Aorta (tissue), 5 donors: Measurements from ENCODE around the gene PDK2. TPM values are rescaled to one million over a fixed set of nuclear protein-coding genes. Genes with fewer than 3 reads are reported as not detected.
A peak's percentile ranks its signal among the peaks of the same experiment; 100 is the strongest.

Source experiments
- ATAC-seq: fragments of 200-7000 bp; cut with Tn5 transposase; one replicate; pipeline ENCODE4 v1.9.1; 2022; ENCODE audit warnings: moderate library complexity; ENCODE audit not compliant: low FRiP score
- DNase-seq, 2 donors: peaks; one replicate each; pipeline ENCODE4 v3.0.0-alpha.2; 2020
- H3K27ac ChIP-seq, 2 donors: one replicate each; pipeline ENCODE4 v1.5.1; 2013; ENCODE audit warnings: low read length in 2 of 2, mild to moderate bottlenecking in 2 of 2, moderate library complexity in 2 of 2, control low read depth in 1 of 2, inconsistent platforms in 1 of 2, low read depth in 1 of 2
- H3K27me3 ChIP-seq, 2 donors: one replicate each; pipeline ENCODE4 v1.6.1; 2013; ENCODE audit warnings: control low read depth in 1 of 2, low read length in 1 of 2, mild to moderate bottlenecking in 1 of 2, moderate library complexity in 1 of 2; ENCODE audit not compliant: insufficient read depth in 2 of 2, control insufficient read depth in 1 of 2
- H3K36me3 ChIP-seq, 2 donors: one replicate each; pipeline ENCODE4 v1.6.1; 2013; ENCODE audit warnings: control low read depth in 1 of 2, low read length in 1 of 2, mild to moderate bottlenecking in 1 of 2; ENCODE audit not compliant: insufficient read depth in 2 of 2, control insufficient read depth in 1 of 2
- H3K4me1 ChIP-seq, 2 donors: one replicate each; pipeline ENCODE4 v1.6.1; 2013; ENCODE audit warnings: low read length in 2 of 2, control low read depth in 1 of 2, mild to moderate bottlenecking in 1 of 2, moderate library complexity in 1 of 2; ENCODE audit not compliant: insufficient read depth in 2 of 2, control insufficient read depth in 1 of 2
- H3K4me3 ChIP-seq, 2 donors: one replicate each; pipeline ENCODE4 v1.5.1; 2013; ENCODE audit warnings: low read length in 2 of 2, control low read depth in 1 of 2, mild to moderate bottlenecking in 1 of 2
- H3K9me3 ChIP-seq: one replicate; pipeline ENCODE4 v1.6.1; 2013; ENCODE audit warnings: mild to moderate bottlenecking, low read length; ENCODE audit not compliant: control insufficient read depth
- WGBS, 2 donors: extraction: QIAGEN DNeasy Blood & Tissue Kit; methylation state at CpG; one replicate each; pipeline ENCODE4 v1.1.7; 2013; 5-methylcytosine and 5-hydroxymethylcytosine counted together
- intact Hi-C, 2 donors: fragments of 100-400 bp; cut with DNase I; formaldehyde crosslinking; loops; one replicate each; pipeline versions ENCODE4 v1.14.2 to v1.15.0; 2022
- polyA plus RNA-seq, 2 donors: library from polyadenylated mRNA; stranded (reverse); fragments of 200-250 nt; gene quantifications; one replicate each; pipeline ENCODE4 v1.2.3, GENCODE V29; 2013
- total RNA-seq, 2 donors: library from RNA; stranded (reverse); fragmentation: NEBNext Ultra II Directional; extraction: Animal tissue kit (Norgen Biotek cat#: 25700); gene quantifications; one replicate each; pipeline ENCODE4 v1.2.1, GENCODE V29; 2021
- donor health status: healthy with polysubstance abuse.
- donor health status: Bipolar disorder and iron deficiency.
- donor health status: DM: no; HTN: no; CAD: no.
- donor health status: DM: no; HTN: no; CAD: no.
- donor health status: DM: yes; HTN: yes; CAD: no.

Gene PDK2
- total and polyA plus RNA-seq, 4 donors = 15.0 to 45.8 (median 41.1) TPM

GRCh38 chr17:50097455-50097854, 2.3 kb downstream of the PDK2 start:
- no peaks in the 10 kb centered on the region for H3K27me3 ChIP-seq
- ATAC-seq (no peak), DNase-seq (peak in 1 of 2 donors; percentile 34)
- 64 to 76% methylated on average over 7 of the region's 7 CpGs for WGBS, 2 donors
- intact Hi-C loops = loop anchor here in 1 of 2 donors (5.0 kb wide), 1 partner anchor 50 kb away; no protein-coding TSS in a partner anchor
- H3K9me3 ChIP-seq = no peaks in the 10 kb centered on the region
- H3K4me1 ChIP-seq = no peaks in the 10 kb centered on the region
- no peaks in the 10 kb centered on the region for H3K36me3 ChIP-seq
- no peak overlapping the region for H3K27ac ChIP-seq
- H3K4me3 ChIP-seq = no peak overlapping the region

DNA sequence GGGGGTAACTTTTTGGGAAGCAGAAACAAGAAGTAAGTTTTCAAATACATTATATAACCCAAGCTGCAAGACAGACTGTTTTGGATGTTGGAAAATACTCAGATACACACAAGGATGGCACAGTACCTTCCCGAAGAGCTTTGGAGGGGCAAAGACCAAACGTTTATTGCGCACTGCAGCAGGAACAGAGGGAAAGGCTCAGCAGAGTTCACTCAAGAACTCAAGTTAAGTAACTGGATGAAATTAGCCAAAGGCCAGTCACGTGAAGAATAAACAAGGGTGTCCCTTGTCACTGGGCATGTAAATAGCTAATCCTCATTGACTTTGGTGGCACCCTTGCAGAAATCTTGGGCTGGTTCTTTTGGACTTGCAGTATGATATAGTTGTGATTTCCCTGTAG, 2.8 kb downstream of the PDK2 start:
- Histone ChIP-seq H3K9me3 (no peaks in the 10 kb centered on the region), H3K27ac (no peak overlapping the region), H3K36me3 (no peaks in the 10 kb centered on the region), H3K4me1 (no peaks in the 10 kb centered on the region), H3K27me3 (no peaks in the 10 kb centered on the region), H3K4me3 (no peak overlapping the region)
- ATAC-seq = no peak
- intact Hi-C loops = loop anchor here in 1 of 2 donors (5.0 kb wide), 1 partner anchor 49 kb away; no protein-coding TSS in a partner anchor
- DNase-seq = no peak
- 75 to 76% methylated on average over 4 of the region's 4 CpGs for WGBS, 2 donors

- intact Hi-C loops = loop anchor here in 1 of 2 donors (5.0 kb wide), 1 partner anchor 49 kb away; no protein-coding TSS in a partner anchor
- H3K27ac ChIP-seq = no peak overlapping the region
Measured at GRCh38 chr17:50098583-50098982, 3.4 kb downstream of the PDK2 start.

GRCh38 chr17:50099003-50099402, 3.9 kb downstream of the PDK2 start:
- no peak overlapping the region for H3K27ac ChIP-seq
- no peaks in the 10 kb centered on the region for H3K27me3 ChIP-seq
- no peaks in the 10 kb centered on the region for H3K9me3 ChIP-seq
- H3K4me1 ChIP-seq = no peaks in the 10 kb centered on the region
- intact Hi-C loops = loop anchor here in 1 of 2 donors (5.0 kb wide), 1 partner anchor 48 kb away; no protein-coding TSS in a partner anchor
- 74 to 79% methylated on average over 5 of the region's 5 CpGs for WGBS, 2 donors
- ATAC-seq (no peak), DNase-seq (peak in 1 of 2 donors; percentile 22)
- no peak overlapping the region for H3K4me3 ChIP-seq
- no peaks in the 10 kb centered on the region for H3K36me3 ChIP-seq

More at GRCh38 chr17:50098583-50098982, 3.4 kb downstream of the PDK2 start:
- Histone ChIP-seq H3K4me1 (no peaks in the 10 kb centered on the region), H3K4me3 (no peak overlapping the region), H3K27me3 (no peaks in the 10 kb centered on the region), H3K36me3 (no peaks in the 10 kb centered on the region), H3K9me3 (no peaks in the 10 kb centered on the region)
- 77 to 80% methylated on average over 4 of the region's 4 CpGs for WGBS, 2 donors
- ATAC-seq (no peak), DNase-seq (peak in 1 of 2 donors; percentile 5)

DNA sequence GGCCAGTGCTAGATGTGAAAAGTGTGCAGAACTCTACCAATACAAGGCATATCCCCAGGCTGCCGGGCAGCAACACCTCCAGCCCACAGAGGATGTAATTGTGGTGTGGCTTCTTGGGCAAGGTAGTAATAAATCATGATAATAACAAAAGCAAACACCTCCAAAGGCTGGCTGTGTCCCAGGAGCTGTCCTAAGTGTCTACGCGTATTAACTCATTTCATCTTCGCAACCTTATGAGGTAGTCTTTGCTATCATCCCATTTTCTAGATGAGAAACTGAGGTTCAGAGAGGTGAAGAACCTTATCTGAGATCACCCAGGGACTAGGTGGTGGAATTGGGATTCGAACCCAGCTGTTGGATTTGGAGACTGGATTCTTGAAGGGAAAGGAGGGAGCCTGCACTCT, 5.3 kb downstream of the PDK2 start:
- intact Hi-C loops = no loop called here
- H3K4me3 ChIP-seq = no peak overlapping the region
- WGBS, 2 donors = 76 to 77% methylated on average over 5 of the region's 5 CpGs
- H3K36me3 ChIP-seq = no peaks in the 10 kb centered on the region
- DNase-seq (peak in 1 of 2 donors; percentile 12), ATAC-seq (no peak)
- H3K9me3 ChIP-seq = no peaks in the 10 kb centered on the region
- no peaks in the 10 kb centered on the region for H3K27me3 ChIP-seq
- no peak overlapping the region for H3K27ac ChIP-seq
- no peaks in the 10 kb centered on the region for H3K4me1 ChIP-seq

DNA sequence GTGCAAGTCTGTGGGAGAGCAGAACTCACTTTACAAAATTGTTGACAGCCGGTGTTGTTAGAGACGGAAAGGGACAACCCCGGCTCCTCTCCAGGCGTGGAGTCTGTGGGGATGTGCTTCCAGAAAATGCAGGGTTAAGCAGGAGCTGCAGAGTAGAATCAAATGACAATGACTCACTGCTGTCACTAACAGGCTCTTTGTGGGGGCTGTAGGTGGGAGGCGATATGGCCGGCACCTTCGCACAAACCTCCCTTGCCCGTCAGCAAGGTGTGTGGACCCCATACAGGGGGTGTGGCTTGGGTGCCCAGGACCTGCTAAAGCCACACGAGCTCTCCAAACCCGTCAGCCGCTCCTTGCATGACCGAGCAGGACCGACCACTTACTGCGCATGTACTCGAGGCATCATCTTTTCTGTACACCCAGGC, 5.8 kb downstream of the PDK2 start:
- no peaks in the 10 kb centered on the region for H3K9me3 ChIP-seq
- no peak overlapping the region for H3K4me3 ChIP-seq
- no peaks in the 10 kb centered on the region for H3K4me1 ChIP-seq
- intact Hi-C loops = no loop called here
- H3K27ac ChIP-seq = no peak overlapping the region
- WGBS, 2 donors = 52 to 61% methylated on average over 15 of the region's 15 CpGs
- ATAC-seq (no peak), DNase-seq (no peak)
- no peaks in the 10 kb centered on the region for H3K27me3 ChIP-seq
- H3K36me3 ChIP-seq = no peaks in the 10 kb centered on the region

GRCh38 chr17:50101346-50102163, 6.4 kb downstream of the PDK2 start:
- peaks cover 0 to under 1% of the 10 kb centered on the region in 2 donors for H3K36me3 ChIP-seq

GRCh38 chr17:50102164-50102991, 7.2 kb downstream of the PDK2 start:
- no peak overlapping the region for H3K27ac ChIP-seq
- intact Hi-C loops = no loop called here
- H3K27me3 ChIP-seq = no peaks in the 10 kb centered on the region
- no peaks in the 10 kb centered on the region for H3K4me1 ChIP-seq
- H3K9me3 ChIP-seq = no peaks in the 10 kb centered on the region
- DNase-seq (peak; percentile 9 to 80), ATAC-seq (peak; percentile 67)
- peaks cover 0 to 3% of the 10 kb centered on the region in 2 donors for H3K36me3 ChIP-seq
- H3K4me3 ChIP-seq = no peak overlapping the region
- WGBS, 2 donors = 54 to 59% methylated on average over 15 of the region's 15 CpGs

More at GRCh38 chr17:50101346-50102163, 6.4 kb downstream of the PDK2 start:
- DNase-seq (peak in 1 of 2 donors; percentile 47), ATAC-seq (peak; percentile 43)
- no peaks in the 10 kb centered on the region for H3K4me1 ChIP-seq
- H3K27me3 ChIP-seq = no peaks in the 10 kb centered on the region
- no peak overlapping the region for H3K4me3 ChIP-seq
- 45 to 55% methylated on average over 17 of the region's 17 CpGs for WGBS, 2 donors
- no peaks in the 10 kb centered on the region for H3K9me3 ChIP-seq
- intact Hi-C loops = no loop called here
- H3K27ac ChIP-seq = no peak overlapping the region
